Measurements from ENCODE around the gene IL5RA.

IL5RA gene

GRCh38 chr3:3085782-3086181, 24.4 kb downstream of the IL5RA start:
- TF ChIP-seq, protein P1, sequence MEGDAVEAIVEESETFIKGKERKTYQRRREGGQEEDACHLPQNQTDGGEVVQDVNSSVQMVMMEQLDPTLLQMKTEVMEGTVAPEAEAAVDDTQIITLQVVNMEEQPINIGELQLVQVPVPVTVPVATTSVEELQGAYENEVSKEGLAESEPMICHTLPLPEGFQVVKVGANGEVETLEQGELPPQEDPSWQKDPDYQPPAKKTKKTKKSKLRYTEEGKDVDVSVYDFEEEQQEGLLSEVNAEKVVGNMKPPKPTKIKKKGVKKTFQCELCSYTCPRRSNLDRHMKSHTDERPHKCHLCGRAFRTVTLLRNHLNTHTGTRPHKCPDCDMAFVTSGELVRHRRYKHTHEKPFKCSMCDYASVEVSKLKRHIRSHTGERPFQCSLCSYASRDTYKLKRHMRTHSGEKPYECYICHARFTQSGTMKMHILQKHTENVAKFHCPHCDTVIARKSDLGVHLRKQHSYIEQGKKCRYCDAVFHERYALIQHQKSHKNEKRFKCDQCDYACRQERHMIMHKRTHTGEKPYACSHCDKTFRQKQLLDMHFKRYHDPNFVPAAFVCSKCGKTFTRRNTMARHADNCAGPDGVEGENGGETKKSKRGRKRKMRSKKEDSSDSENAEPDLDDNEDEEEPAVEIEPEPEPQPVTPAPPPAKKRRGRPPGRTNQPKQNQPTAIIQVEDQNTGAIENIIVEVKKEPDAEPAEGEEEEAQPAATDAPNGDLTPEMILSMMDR (IDR thresholded peaks at IDR 0.05; ENCODE audit: borderline replicate concordance, control extremely low read depth, extremely low read depth, insufficient read depth, missing control alignments): no peak
- in situ Hi-C loops (cut with MboI; ENCODE audit: low sequenced_read_pairs, unreplicated experiment): no loop called here
- no peak for DNase-seq (ENCODE audit: low spot score)

DNA sequence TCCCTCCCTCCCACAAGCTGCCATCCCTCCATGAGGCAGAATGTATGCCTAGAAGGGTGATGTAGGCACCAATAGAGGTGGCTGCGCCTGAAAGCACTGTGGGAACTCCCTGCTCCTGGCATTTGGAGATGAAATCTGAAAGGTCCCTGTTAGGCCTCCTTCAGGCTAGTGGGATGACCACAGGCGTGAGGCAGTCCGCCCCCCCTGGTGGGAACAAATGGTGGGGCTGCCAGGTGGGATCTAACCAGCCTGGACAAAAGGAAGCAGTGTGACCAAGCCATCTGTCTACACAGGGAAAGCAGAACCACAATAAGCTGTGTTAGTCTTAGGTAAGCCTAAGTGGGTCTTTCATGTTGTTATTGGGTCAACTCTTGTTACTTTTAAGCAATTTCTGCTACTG, 25.3 kb downstream of the IL5RA start:
- in situ Hi-C loops (cut with MboI; ENCODE audit: low sequenced_read_pairs, unreplicated experiment): no loop called here
- DNase-seq (ENCODE audit: low spot score): no peak
- TF ChIP-seq, protein P1 (IDR thresholded peaks at IDR 0.05; ENCODE audit: borderline replicate concordance, control extremely low read depth, extremely low read depth, insufficient read depth, missing control alignments): no peak

DNA sequence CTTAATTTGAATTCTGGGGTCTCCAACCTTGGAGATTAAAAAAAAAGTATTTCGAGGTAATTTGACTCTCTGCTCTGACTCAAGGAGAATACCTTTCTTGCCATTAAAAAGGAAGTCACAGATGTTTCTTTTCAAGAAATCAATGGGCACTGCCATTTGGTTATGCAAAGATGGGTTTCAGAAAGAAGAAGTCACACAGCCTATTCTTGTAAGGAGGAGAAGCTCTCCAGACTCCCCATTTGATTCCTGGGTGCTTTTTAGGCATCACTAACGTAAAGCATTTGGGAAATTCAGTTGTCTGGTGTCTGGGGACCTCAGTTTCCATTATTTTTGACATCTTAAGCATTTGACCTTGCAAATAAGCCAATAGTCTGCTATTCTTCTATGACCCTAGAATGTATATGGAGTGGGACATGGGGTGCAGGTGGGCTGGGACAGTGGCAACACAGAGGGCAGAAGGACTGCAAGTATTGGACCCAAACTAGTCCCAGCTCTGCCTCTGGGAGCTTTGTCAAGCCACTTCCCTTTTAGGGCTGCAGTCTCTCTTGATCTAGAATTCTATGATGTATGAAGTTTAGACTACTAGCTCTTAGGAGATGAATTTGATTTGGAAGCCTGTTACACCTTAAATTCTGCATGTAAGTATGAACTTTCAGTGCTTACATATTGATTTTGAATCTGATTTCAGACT, 27.8 kb downstream of the IL5RA start:
- in situ Hi-C loops (cut with MboI; ENCODE audit: low sequenced_read_pairs, unreplicated experiment): no loop called here
- TF ChIP-seq, protein P1 (IDR thresholded peaks at IDR 0.05; ENCODE audit: borderline replicate concordance, control extremely low read depth, extremely low read depth, insufficient read depth, missing control alignments): no peak
- no peak for DNase-seq (ENCODE audit: low spot score)

GRCh38 chr3:3081381-3082233, 28.6 kb downstream of the IL5RA start:
- no peak for DNase-seq (ENCODE audit: low spot score)
- TF ChIP-seq, protein P1 (IDR thresholded peaks at IDR 0.05; ENCODE audit: borderline replicate concordance, control extremely low read depth, extremely low read depth, insufficient read depth, missing control alignments): no peak
- in situ Hi-C loops (cut with MboI; ENCODE audit: low sequenced_read_pairs, unreplicated experiment): no loop called here

DNA sequence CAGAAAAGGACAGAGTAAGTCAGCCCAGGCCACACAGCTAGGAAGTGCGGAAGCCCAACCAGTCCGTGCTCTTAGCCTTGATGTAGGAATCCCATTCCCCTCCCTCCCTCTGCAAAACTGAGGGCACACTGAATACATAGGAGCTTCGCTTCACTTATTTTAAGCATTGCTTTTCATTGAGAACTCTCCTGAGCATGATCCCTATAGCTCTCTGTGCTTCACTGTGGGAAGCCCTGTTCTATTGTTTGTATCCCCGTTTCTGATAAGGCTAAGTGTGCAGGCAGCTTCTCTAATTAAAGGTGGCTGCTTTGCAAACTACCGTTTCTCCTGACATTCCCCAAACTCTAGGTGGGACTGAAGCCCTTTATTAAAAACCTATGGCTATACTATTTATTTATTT, 29.9 kb downstream of the IL5RA start:
- DNase-seq (ENCODE audit: low spot score): no peak

GRCh38 chr3:3074551-3075257, 35.5 kb downstream of the IL5RA start:
- in situ Hi-C loops (cut with MboI; ENCODE audit: low sequenced_read_pairs, unreplicated experiment): no loop called here
- peak; percentile 26 for DNase-seq (ENCODE audit: low spot score)
- TF ChIP-seq, protein P1 (IDR thresholded peaks at IDR 0.05; ENCODE audit: borderline replicate concordance, control extremely low read depth, extremely low read depth, insufficient read depth, missing control alignments): no peak

More for the DNA sequence above, 29.9 kb downstream of the IL5RA start:
- TF ChIP-seq, protein P1 (IDR thresholded peaks at IDR 0.05; ENCODE audit: borderline replicate concordance, control extremely low read depth, extremely low read depth, insufficient read depth, missing control alignments): no peak
- in situ Hi-C loops (cut with MboI; ENCODE audit: low sequenced_read_pairs, unreplicated experiment): no loop called here

Measured in GM13976 (cell line).